Fibroblast of pulmonary artery (primary cell): ENCODE measurements around the gene SMARCAL1.

Experiments
- DNase-seq: peaks from one replicate; pipeline ENCODE4 v3.0.0-alpha.2; 2010; ENCODE audit warnings: low read depth
- H3K4me3 ChIP-seq: replicated peaks from 2 replicates; pipeline ENCODE4 v1.5.1; 2011; ENCODE audit warnings: low read depth, mild to moderate bottlenecking, control low read depth, low read length, moderate library complexity
- CTCF ChIP-seq: IDR thresholded peaks from 2 replicates; pipeline ENCODE4 v1.5.1; 2011; ENCODE audit warnings: mild to moderate bottlenecking, control low read depth, low read length, inconsistent platforms; ENCODE audit errors: missing control alignments

SMARCAL1 gene

GRCh38 chr2:216406826-216407225 lies 5.5 kb upstream of the SMARCAL1 start:
- TF ChIP-seq CTCF: no peak
- H3K4me3 ChIP-seq: no peak overlapping the region
- DNase-seq: no peak

DNA sequence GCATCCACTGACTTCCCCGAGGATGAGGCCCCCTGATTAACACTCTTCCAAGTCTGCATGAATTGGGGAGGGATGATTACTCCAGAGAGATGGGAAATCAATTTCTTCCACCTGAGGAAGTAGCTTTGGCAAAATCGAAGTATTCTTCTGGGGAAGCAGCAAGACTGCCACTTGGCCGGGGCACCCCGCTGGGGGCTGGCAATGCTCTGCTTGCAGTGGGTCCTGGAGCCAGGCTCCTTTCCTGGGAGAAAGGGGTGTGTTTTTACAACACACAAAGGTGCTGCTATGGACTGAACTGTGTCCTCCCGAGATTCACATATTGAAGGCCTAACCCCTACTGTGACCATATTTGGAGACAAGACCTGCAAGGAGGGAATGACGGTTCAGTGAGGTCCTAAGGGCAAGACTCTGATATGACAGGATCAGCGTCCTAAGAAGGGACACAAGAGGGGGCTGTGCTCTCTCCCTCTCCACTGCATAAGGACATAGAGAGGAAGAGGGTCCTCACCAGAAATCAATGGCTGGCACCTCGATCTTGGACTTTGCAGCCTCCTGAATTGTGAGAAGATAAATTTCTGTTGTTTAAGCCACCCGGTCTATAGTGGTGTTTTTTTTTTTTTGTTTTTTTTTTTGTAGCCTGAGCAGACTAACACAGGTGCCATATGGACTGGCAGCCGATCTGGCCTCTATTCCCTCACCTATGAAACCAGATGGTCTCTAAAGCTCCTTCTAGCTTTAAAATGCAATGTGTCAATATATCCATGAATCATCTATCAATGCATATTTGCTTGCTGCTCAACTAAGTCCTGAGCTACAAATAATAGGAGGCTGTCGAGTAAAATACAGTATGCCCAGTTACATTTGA lies 3.6 kb upstream of the SMARCAL1 start:
- DNase-seq: no peak
- H3K4me3 ChIP-seq: no peak overlapping the region
- TF ChIP-seq CTCF: no peak

DNA sequence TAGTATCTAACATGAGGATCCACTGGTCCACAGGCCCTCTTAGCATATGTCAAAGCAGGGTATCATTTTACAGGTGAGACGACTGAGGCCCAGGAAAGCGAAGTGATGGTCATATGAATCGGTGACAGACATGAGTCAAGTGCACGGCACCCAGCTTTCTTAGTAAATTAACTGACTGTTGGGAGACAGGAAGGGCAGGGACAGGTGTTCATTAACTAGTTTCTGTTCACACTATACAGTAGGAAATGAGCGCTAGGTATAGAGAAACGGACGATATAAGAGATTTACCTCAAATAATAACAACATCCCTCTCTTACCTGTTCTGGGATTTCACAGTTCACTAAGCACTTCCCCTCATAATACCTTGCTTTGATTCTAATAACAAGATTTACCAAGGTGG lies 1.7 kb upstream of the SMARCAL1 start:
- H3K4me3 ChIP-seq: no peak overlapping the region
- DNase-seq: no peak
- no peak for TF ChIP-seq CTCF

DNA sequence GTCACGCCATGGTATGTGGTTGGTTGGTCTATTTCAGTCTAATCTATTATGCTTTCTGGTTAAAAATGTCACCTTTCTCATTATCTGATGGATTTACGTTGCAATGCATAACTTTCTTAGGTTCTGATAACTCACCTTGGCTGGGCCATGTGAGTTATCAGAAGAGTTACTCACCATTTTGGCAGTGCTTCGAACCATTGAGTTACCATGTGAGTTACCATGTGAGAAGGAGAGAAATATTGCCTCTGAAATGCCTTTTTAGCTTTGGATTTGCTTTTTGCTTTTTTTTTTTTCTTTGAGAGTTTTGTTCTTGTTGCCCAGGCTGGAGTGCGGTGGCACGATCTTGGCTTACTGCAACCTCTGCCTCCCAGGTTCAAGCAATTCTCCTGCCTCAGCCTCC lies 1.6 kb downstream of the SMARCAL1 start:
- no peak for TF ChIP-seq CTCF
- no peak overlapping the region for H3K4me3 ChIP-seq
- no peak for DNase-seq

DNA sequence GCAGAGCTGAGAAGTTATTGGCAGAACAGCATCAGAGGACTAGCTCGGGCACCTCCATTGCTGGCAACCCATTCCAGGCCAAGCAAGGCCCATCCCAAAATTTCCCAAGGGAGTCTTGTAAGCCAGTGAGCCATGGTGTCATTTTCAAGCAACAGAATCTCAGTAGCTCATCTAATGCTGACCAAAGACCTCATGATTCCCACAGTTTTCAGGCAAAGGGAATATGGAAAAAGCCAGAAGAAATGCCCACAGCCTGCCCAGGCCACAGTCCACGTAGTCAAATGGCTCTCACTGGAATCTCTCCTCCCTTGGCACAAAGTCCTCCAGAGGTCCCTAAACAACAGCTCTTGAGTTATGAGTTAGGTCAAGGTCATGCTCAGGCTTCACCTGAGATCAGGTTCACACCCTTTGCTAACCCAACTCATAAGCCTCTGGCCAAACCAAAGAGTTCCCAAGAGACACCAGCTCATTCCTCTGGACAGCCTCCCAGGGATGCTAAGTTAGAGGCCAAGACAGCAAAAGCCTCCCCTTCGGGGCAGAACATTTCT lies 2.6 kb downstream of the SMARCAL1 start:
- no peak for DNase-seq
- no peak overlapping the region for H3K4me3 ChIP-seq
- TF ChIP-seq CTCF: no peak

DNA sequence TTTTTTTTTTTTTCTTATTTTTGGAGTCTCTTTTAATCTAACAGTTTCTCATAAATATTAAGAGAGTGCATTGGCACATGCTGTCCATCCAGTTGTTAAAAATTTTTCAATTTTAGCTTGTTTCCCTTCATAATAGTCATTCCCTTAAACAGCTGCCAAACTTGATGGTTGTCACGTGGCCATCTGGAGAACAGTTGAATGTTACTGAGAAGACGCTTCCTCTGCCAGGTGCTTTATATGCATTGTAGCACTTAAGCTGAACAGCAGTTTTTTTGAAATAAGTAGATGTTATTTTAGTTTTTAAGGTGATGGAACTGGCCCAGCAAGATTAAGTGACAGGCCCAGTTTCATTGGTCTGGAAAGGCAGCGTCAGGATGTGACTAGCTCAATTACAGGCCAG lies 3.3 kb downstream of the SMARCAL1 start:
- H3K4me3 ChIP-seq: no peak overlapping the region
- no peak for TF ChIP-seq CTCF

More for the DNA sequence above, 3.3 kb downstream of the SMARCAL1 start:
- no peak for DNase-seq
